ACC112 (cell line): Measurements from ENCODE around the gene INS.

Experiments used
- H2AFZ ChIP-seq: fragments of 200-600 bp; sonication (generic); one replicate; pipeline ENCODE4 v1.6.0; 2017; ENCODE audit warnings: antibody characterized with exemption, low read length; ENCODE audit not compliant: unreplicated experiment
- H3K27ac ChIP-seq: fragments of 200-600 bp; sonication (generic); 2 replicates; pipeline ENCODE4 v1.5.1; 2014; ENCODE audit warnings: low read depth, mild to moderate bottlenecking, antibody characterized with exemption, low read length, moderate library complexity
- H3K27me3 ChIP-seq: fragments of 200-600 bp; sonication (generic); 2 replicates; pipeline ENCODE4 v1.6.1; 2014; ENCODE audit warnings: mild to moderate bottlenecking, antibody characterized with exemption, low read length, moderate library complexity, mixed read lengths; ENCODE audit not compliant: insufficient read depth
- H3K36me3 ChIP-seq: fragments of 200-600 bp; sonication (generic); 2 replicates; pipeline ENCODE4 v1.6.1; 2016; ENCODE audit warnings: mild to moderate bottlenecking, antibody characterized with exemption, low read length, moderate library complexity, mixed read lengths; ENCODE audit not compliant: insufficient read depth
- H3K4me1 ChIP-seq: fragments of 200-600 bp; sonication (generic); one replicate; pipeline ENCODE4 v1.6.1; 2016; ENCODE audit warnings: low read length, mixed read lengths; ENCODE audit not compliant: insufficient read depth, unreplicated experiment, control insufficient read depth
- H3K4me3 ChIP-seq: fragments of 200-600 bp; sonication (generic); 2 replicates; pipeline ENCODE4 v1.5.1; 2014; ENCODE audit warnings: mild to moderate bottlenecking, low read depth, low read length
- H3K79me2 ChIP-seq: fragments of 200-600 bp; sonication (generic); one replicate; pipeline ENCODE4 v1.6.0; 2016; ENCODE audit warnings: low read length; ENCODE audit not compliant: control insufficient read depth, unreplicated experiment, insufficient read depth

INS gene

GRCh38 chr11:2120359-2121100, 40.5 kb downstream of the INS start:
- no peak overlapping the region for H3K4me3 ChIP-seq
- H2AFZ ChIP-seq = no peak overlapping the region
- peaks cover 34% of the 10 kb centered on the region for H3K27me3 ChIP-seq
- no peak overlapping the region for H3K27ac ChIP-seq
- no peaks in the 10 kb centered on the region for H3K4me1 ChIP-seq
- H3K36me3 ChIP-seq = no peaks in the 10 kb centered on the region
- H3K79me2 ChIP-seq = no peaks in the 10 kb centered on the region

DNA sequence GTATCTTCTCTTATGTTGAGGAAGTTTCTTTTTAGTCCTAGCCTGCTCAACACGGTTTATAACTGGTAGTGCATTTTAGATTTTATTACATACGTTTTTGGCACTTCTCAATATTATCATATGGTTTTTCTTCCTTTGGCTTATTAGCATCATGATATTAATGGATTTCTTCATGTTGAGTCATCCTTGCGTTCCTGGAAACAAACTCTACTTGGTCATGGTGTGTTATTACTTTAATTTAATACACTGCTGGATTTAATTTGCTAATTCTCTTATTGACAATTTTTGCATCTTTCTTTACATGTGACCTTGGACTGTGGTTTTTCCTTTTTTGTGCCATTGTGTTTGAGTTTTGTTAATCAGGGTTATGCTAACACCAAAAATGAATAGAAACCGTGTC, 42.3 kb downstream of the INS start:
- Histone ChIP-seq H3K4me1 (no peaks in the 10 kb centered on the region), H3K4me3 (no peak overlapping the region), H2AFZ (no peak overlapping the region), H3K36me3 (no peaks in the 10 kb centered on the region), H3K27me3 (peaks cover 46% of the 10 kb centered on the region), H3K79me2 (no peaks in the 10 kb centered on the region), H3K27ac (no peak overlapping the region)

DNA sequence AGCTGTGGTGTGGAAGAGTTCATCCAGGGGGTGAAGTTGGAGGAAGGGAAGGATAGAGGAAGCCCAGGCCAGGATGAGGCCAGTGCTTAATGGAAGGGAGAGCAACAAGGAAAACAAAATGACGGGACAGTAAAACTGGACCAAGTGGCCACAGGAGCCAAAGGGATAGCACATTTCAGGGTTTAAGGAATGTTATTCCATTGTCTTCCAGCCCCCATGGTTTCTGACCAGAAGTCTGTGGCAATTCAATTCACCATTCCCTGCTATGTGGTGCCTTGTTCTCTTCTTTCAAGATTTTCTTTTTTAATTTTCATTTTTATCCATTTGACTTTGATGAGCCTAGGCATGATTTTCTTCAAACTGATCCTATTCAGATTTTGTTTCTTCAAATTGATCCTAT, 44.3 kb downstream of the INS start:
- Histone ChIP-seq H3K4me3 (no peak overlapping the region), H3K4me1 (no peaks in the 10 kb centered on the region), H2AFZ (no peak overlapping the region), H3K27ac (no peak overlapping the region), H3K27me3 (peaks cover 54% of the 10 kb centered on the region), H3K36me3 (no peaks in the 10 kb centered on the region), H3K79me2 (no peaks in the 10 kb centered on the region)

DNA sequence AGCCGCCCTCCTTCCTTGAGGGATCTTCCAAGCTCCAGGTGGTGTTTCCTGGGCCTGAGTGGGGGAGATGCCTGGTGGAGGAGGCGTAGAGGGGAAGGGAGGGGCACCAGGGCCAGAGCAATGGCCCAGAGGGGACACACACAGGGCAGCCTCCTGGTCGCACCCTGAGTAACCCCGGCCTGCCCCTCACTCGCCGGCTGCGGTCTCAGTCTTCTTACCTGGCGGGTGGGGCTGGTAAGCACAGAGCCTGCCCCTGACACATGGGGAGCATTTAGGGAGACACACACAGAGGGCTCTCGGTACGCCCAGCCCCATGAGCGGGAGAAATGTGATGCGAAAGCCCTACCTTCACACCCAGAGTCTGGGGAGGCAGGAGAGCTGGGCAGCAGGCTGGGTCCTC, 45.7 kb downstream of the INS start:
- H3K27me3 ChIP-seq = peaks cover 48% of the 10 kb centered on the region
- no peak overlapping the region for H3K4me3 ChIP-seq
- H3K79me2 ChIP-seq = no peaks in the 10 kb centered on the region
- H3K27ac ChIP-seq = no peak overlapping the region
- H3K4me1 ChIP-seq = no peaks in the 10 kb centered on the region
- H3K36me3 ChIP-seq = no peaks in the 10 kb centered on the region
- H2AFZ ChIP-seq = no peak overlapping the region

- Histone ChIP-seq H3K36me3 (no peaks in the 10 kb centered on the region), H3K4me1 (no peaks in the 10 kb centered on the region), H3K79me2 (no peaks in the 10 kb centered on the region), H2AFZ (no peak overlapping the region), H3K27me3 (peaks cover 42% of the 10 kb centered on the region), H3K27ac (no peak overlapping the region), H3K4me3 (no peak overlapping the region)
Observed at GRCh38 chr11:2114430-2115241, 46.4 kb downstream of the INS start.

GRCh38 chr11:2113776-2114175, 47.2 kb downstream of the INS start:
- Histone ChIP-seq H3K4me3 (no peak overlapping the region), H3K36me3 (no peaks in the 10 kb centered on the region), H3K4me1 (no peaks in the 10 kb centered on the region), H3K27ac (no peak overlapping the region), H3K27me3 (peaks cover 41% of the 10 kb centered on the region), H3K79me2 (no peaks in the 10 kb centered on the region), H2AFZ (no peak overlapping the region)

GRCh38 chr11:2110521-2110920, 50.5 kb downstream of the INS start:
- Histone ChIP-seq H3K4me3 (no peak overlapping the region), H3K27ac (no peak overlapping the region), H3K4me1 (no peaks in the 10 kb centered on the region), H3K36me3 (no peaks in the 10 kb centered on the region), H3K79me2 (no peaks in the 10 kb centered on the region), H2AFZ (no peak overlapping the region), H3K27me3 (peaks cover 36% of the 10 kb centered on the region; the same call in 1 of the 2 replicates)
